DND-41 (cell line): ENCODE data around the gene KLK14.

Source experiments
- EZH2 ChIP-seq: IDR thresholded peaks from 3 replicates; pipeline ENCODE4 v1.6.1; 2012; ENCODE audit warnings: borderline replicate concordance, low read depth, mild to moderate bottlenecking, moderate library complexity, low read length, inconsistent platforms; ENCODE audit not compliant: severe bottlenecking
- TF ChIP-seq, protein P1 (sequence below): IDR thresholded peaks from 2 replicates; pipeline ENCODE4 v1.5.1; 2012; ENCODE audit warnings: borderline replicate concordance, low read length, moderate library complexity, mild to moderate bottlenecking; ENCODE audit not compliant: poor library complexity, severe bottlenecking; ENCODE audit errors: extremely low read depth

- TF ChIP-seq, protein P1, sequence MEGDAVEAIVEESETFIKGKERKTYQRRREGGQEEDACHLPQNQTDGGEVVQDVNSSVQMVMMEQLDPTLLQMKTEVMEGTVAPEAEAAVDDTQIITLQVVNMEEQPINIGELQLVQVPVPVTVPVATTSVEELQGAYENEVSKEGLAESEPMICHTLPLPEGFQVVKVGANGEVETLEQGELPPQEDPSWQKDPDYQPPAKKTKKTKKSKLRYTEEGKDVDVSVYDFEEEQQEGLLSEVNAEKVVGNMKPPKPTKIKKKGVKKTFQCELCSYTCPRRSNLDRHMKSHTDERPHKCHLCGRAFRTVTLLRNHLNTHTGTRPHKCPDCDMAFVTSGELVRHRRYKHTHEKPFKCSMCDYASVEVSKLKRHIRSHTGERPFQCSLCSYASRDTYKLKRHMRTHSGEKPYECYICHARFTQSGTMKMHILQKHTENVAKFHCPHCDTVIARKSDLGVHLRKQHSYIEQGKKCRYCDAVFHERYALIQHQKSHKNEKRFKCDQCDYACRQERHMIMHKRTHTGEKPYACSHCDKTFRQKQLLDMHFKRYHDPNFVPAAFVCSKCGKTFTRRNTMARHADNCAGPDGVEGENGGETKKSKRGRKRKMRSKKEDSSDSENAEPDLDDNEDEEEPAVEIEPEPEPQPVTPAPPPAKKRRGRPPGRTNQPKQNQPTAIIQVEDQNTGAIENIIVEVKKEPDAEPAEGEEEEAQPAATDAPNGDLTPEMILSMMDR, result no peak
- no peak for TF ChIP-seq EZH2
Measured at GRCh38 chr19:51097796-51098195, 15.1 kb upstream of the KLK14 start.
